Measurements from ENCODE around the gene CAMK4. TPM values are rescaled to one million over a fixed set of nuclear protein-coding genes. Genes with fewer than 3 reads are reported as not detected.
A peak's percentile ranks its signal among the peaks of the same experiment; 100 is the strongest.

Gene CAMK4
- total RNA-seq, 1 donor from 2014 or later: 3.8 TPM

- H3K27me3 ChIP-seq (ENCODE audit: insufficient read depth, low read length): no peaks in the 10 kb centered on the region
- H3K9me3 ChIP-seq (ENCODE audit: insufficient read depth, low read depth, low read length): no peaks in the 10 kb centered on the region
- H3K36me3 ChIP-seq (ENCODE audit: insufficient read depth, low read length): no peaks in the 10 kb centered on the region
- no peaks in the 10 kb centered on the region for H3K27me3 Mint-ChIP-seq (ENCODE audit: low read depth, unreplicated experiment)
- H2AFZ ChIP-seq (ENCODE audit: low read depth, low read length): no peak overlapping the region
- peaks cover 2% of the 10 kb centered on the region for H3K4me1 ChIP-seq (ENCODE audit: insufficient read depth, low read length)
- no peak for TF ChIP-seq CTCF (IDR thresholded peaks at IDR 0.05; ENCODE audit: insufficient read depth, low read depth, low read length)
- no peak for TF ChIP-seq EZH2 (IDR thresholded peaks at IDR 0.05; ENCODE audit: insufficient read depth, low read length)
- FAIRE-seq: no peak
- no peak overlapping the region for H3K27ac Mint-ChIP-seq (ENCODE audit: unreplicated experiment)
- H3K4me1 Mint-ChIP-seq (ENCODE audit: low read depth, unreplicated experiment): peaks cover 4% of the 10 kb centered on the region
- no peak for DNase-seq (ENCODE audit: low read depth)
- no peaks in the 10 kb centered on the region for H4K20me1 ChIP-seq (ENCODE audit: insufficient read depth, low read length)
- H3K79me2 ChIP-seq (ENCODE audit: insufficient read depth, low read length): no peaks in the 10 kb centered on the region
- no peak overlapping the region for H3K9ac ChIP-seq (ENCODE audit: low read length)
- no peak overlapping the region for H3K27ac ChIP-seq (ENCODE audit: low read depth, low read length)
- no peaks in the 10 kb centered on the region for H3K9me3 Mint-ChIP-seq (ENCODE audit: unreplicated experiment)
- H3K4me3 ChIP-seq (ENCODE audit: insufficient read depth, low read depth, low read length): no peak overlapping the region
- H3K4me3 Mint-ChIP-seq (ENCODE audit: unreplicated experiment): no peak overlapping the region
- H3K36me3 Mint-ChIP-seq (ENCODE audit: low read depth, unreplicated experiment): no peaks in the 10 kb centered on the region
- H3K4me2 ChIP-seq (ENCODE audit: low read length): no peak overlapping the region
These were observed 223.6 kb downstream of the CAMK4 start for GRCh38 chr5:111447822-111448221.

GRCh38 chr5:111453295-111453694 is 229.1 kb downstream of the CAMK4 start:
- H3K4me3 Mint-ChIP-seq (ENCODE audit: unreplicated experiment): peak overlapping the region; percentile 69
- peak overlapping the region; percentile 96 for H3K27ac Mint-ChIP-seq (ENCODE audit: unreplicated experiment)
- peaks cover 21% of the 10 kb centered on the region for H3K4me1 ChIP-seq (ENCODE audit: insufficient read depth, low read length)
- no peaks in the 10 kb centered on the region for H3K9me3 ChIP-seq (ENCODE audit: insufficient read depth, low read depth, low read length)
- peak overlapping the region; percentile 40 for H3K4me3 ChIP-seq (ENCODE audit: insufficient read depth, low read depth, low read length)
- no peaks in the 10 kb centered on the region for H3K27me3 ChIP-seq (ENCODE audit: insufficient read depth, low read length)
- no peaks in the 10 kb centered on the region for H3K27me3 Mint-ChIP-seq (ENCODE audit: low read depth, unreplicated experiment)
- no peak for FAIRE-seq
- peak; percentile 69 for DNase-seq (ENCODE audit: low read depth)
- peaks cover 13% of the 10 kb centered on the region for H3K4me1 Mint-ChIP-seq (ENCODE audit: low read depth, unreplicated experiment)
- H3K36me3 ChIP-seq (ENCODE audit: insufficient read depth, low read length): no peaks in the 10 kb centered on the region
- peak overlapping the region; percentile 88 for H3K4me2 ChIP-seq (ENCODE audit: low read length)
- no peak for TF ChIP-seq CTCF (IDR thresholded peaks at IDR 0.05; ENCODE audit: insufficient read depth, low read depth, low read length)
- no peak for TF ChIP-seq EZH2 (IDR thresholded peaks at IDR 0.05; ENCODE audit: insufficient read depth, low read length)
- peak overlapping the region; percentile 83 for H3K9ac ChIP-seq (ENCODE audit: low read length)
- no peaks in the 10 kb centered on the region for H3K36me3 Mint-ChIP-seq (ENCODE audit: low read depth, unreplicated experiment)
- no peaks in the 10 kb centered on the region for H3K79me2 ChIP-seq (ENCODE audit: insufficient read depth, low read length)
- H2AFZ ChIP-seq (ENCODE audit: low read depth, low read length): peak overlapping the region; percentile 49
- no peaks in the 10 kb centered on the region for H4K20me1 ChIP-seq (ENCODE audit: insufficient read depth, low read length)
- no peaks in the 10 kb centered on the region for H3K9me3 Mint-ChIP-seq (ENCODE audit: unreplicated experiment)
- H3K27ac ChIP-seq (ENCODE audit: low read depth, low read length): peak overlapping the region; percentile 96

GRCh38 chr5:111453747-111454146 is 229.6 kb downstream of the CAMK4 start:
- H3K4me3 Mint-ChIP-seq (ENCODE audit: unreplicated experiment): peak overlapping the region; percentile 69
- peak overlapping the region; percentile 49 for H2AFZ ChIP-seq (ENCODE audit: low read depth, low read length)
- DNase-seq (ENCODE audit: low read depth): peak; percentile 95
- H3K36me3 ChIP-seq (ENCODE audit: insufficient read depth, low read length): no peaks in the 10 kb centered on the region
- peaks cover 13% of the 10 kb centered on the region for H3K4me1 Mint-ChIP-seq (ENCODE audit: low read depth, unreplicated experiment)
- peak overlapping the region; percentile 96 for H3K27ac Mint-ChIP-seq (ENCODE audit: unreplicated experiment)
- H3K27me3 ChIP-seq (ENCODE audit: insufficient read depth, low read length): no peaks in the 10 kb centered on the region
- H3K9ac ChIP-seq (ENCODE audit: low read length): peak overlapping the region; percentile 83
- peak overlapping the region; percentile 40 for H3K4me3 ChIP-seq (ENCODE audit: insufficient read depth, low read depth, low read length)
- H3K27me3 Mint-ChIP-seq (ENCODE audit: low read depth, unreplicated experiment): no peaks in the 10 kb centered on the region
- H3K36me3 Mint-ChIP-seq (ENCODE audit: low read depth, unreplicated experiment): no peaks in the 10 kb centered on the region
- no peaks in the 10 kb centered on the region for H3K9me3 ChIP-seq (ENCODE audit: insufficient read depth, low read depth, low read length)
- no peaks in the 10 kb centered on the region for H3K79me2 ChIP-seq (ENCODE audit: insufficient read depth, low read length)
- peak overlapping the region; percentile 88 for H3K4me2 ChIP-seq (ENCODE audit: low read length)
- H4K20me1 ChIP-seq (ENCODE audit: insufficient read depth, low read length): no peaks in the 10 kb centered on the region
- TF ChIP-seq EZH2 (IDR thresholded peaks at IDR 0.05; ENCODE audit: insufficient read depth, low read length): no peak
- peak; percentile 75 for FAIRE-seq
- no peaks in the 10 kb centered on the region for H3K9me3 Mint-ChIP-seq (ENCODE audit: unreplicated experiment)
- H3K4me1 ChIP-seq (ENCODE audit: insufficient read depth, low read length): peaks cover 21% of the 10 kb centered on the region
- peak overlapping the region; percentile 96 for H3K27ac ChIP-seq (ENCODE audit: low read depth, low read length)
